GM13977 (cell line): ENCODE measurements around the gene ZNF254.

Experiments
- DNase-seq: peaks from one replicate; pipeline ENCODE4 v3.0.0; 2012; ENCODE audit warnings: low spot score
- in situ Hi-C: fragments of 300-500 bp; cut with MboI; formaldehyde crosslinking; loops from one replicate; pipeline ENCODE4 v1.12.0; 2022; ENCODE audit warnings: low sequenced_read_pairs, low pct_unique_long_range_greater_than_20kb, mixed read lengths, inconsistent platforms; ENCODE audit not compliant: unreplicated experiment
- TF ChIP-seq, protein P1 (sequence below): IDR thresholded peaks from 2 replicates; pipeline ENCODE4 v1.5.1; 2012; ENCODE audit warnings: mild to moderate bottlenecking, control low read depth; ENCODE audit not compliant: insufficient read depth; ENCODE audit errors: extremely low read depth, missing control alignments

ZNF254 gene

GRCh38 chr19:24060687-24061356 lies 26.2 kb upstream of the ZNF254 start:
- TF ChIP-seq, protein P1, sequence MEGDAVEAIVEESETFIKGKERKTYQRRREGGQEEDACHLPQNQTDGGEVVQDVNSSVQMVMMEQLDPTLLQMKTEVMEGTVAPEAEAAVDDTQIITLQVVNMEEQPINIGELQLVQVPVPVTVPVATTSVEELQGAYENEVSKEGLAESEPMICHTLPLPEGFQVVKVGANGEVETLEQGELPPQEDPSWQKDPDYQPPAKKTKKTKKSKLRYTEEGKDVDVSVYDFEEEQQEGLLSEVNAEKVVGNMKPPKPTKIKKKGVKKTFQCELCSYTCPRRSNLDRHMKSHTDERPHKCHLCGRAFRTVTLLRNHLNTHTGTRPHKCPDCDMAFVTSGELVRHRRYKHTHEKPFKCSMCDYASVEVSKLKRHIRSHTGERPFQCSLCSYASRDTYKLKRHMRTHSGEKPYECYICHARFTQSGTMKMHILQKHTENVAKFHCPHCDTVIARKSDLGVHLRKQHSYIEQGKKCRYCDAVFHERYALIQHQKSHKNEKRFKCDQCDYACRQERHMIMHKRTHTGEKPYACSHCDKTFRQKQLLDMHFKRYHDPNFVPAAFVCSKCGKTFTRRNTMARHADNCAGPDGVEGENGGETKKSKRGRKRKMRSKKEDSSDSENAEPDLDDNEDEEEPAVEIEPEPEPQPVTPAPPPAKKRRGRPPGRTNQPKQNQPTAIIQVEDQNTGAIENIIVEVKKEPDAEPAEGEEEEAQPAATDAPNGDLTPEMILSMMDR: no peak
- DNase-seq: no peak
- in situ Hi-C loops: no loop called here

GRCh38 chr19:24062190-24062589 lies 24.8 kb upstream of the ZNF254 start:
- TF ChIP-seq, protein P1: no peak
- DNase-seq: no peak
- in situ Hi-C loops: no loop called here

DNA sequence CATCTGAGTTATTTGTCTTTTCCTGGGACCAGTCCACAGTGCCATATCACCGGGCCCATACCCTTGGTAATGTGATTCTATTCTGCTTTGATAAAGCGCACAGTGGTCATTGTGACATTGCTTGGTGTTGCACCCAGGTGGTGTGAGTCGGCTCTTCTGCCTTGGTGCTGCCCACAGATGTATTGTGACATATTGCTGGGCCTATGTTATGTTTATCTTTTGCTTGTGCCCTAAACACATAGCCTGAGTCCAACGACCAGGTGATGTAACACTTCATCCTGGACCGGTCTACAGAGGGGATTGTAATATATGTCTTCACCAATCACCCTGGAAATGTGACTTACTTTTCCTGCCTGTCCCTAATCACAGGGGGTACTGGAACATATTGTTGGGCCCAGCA lies 23.7 kb upstream of the ZNF254 start:
- in situ Hi-C loops: no loop called here
- DNase-seq: no peak
- TF ChIP-seq, protein P1: no peak

DNA sequence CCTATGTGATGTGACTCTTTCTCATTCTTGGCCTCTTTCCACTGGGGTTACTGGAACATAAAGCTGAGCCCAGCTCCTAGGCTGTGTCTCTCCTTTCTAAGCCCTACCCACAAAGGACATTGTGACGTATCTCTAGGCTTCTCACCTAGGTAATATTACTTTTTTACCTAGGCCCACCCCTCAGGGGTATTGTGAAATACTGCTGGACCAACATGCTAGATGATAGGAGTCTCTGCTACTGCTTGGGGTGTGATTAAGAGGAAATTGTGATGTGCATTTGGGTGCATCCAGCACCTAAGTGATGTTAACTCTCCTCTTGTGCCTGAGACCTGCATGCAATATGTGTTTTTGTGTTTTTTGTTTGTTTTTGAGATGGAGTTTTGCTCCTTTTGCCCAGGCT lies 22.8 kb upstream of the ZNF254 start:
- TF ChIP-seq, protein P1: no peak
- no peak for DNase-seq
- in situ Hi-C loops: no loop called here

- TF ChIP-seq, protein P1: no peak
- in situ Hi-C loops: no loop called here
- no peak for DNase-seq
Observed at GRCh38 chr19:24065243-24065642, 21.7 kb upstream of the ZNF254 start.

DNA sequence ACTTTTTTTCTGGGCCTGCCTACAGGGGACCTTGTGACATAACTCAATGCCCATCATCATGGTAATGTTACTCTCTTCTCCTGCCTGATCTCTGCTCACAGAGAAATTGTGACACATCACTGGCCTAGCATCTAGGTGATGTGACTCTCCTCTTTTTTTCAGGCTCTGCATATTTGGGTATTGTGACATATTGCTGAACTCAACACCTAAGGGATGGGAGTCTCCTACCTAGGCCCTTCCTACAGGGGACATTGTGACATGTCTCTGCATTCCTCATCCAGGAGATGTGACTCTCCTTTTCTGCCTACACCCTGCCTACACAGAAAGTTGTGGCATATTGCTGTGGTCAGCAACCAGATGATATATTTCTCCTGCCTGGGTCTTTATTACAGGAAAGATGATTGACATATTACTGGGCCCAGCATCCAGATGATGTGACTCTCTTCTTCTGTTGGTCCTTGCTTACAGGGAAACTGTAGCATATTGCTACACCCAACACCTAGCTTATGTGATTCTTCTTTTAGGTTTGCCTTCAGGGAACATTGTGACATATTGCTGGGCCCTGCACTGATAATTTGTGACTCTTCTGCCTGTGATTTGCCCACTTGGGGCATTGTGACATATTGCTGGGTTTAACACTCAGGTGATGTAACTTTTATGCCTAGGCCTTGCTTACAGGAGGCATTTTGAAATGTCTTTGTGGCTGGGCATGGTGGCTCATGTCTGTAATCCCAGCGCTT lies 21.0 kb upstream of the ZNF254 start:
- DNase-seq: no peak
- TF ChIP-seq, protein P1: no peak
- in situ Hi-C loops: no loop called here
